ENCODE measurements around the gene NOCT. TPM values are rescaled to one million over a fixed set of nuclear protein-coding genes. Genes with fewer than 3 reads are reported as not detected.

The NOCT gene
- total RNA-seq, 1 experiment from 2014 or later, result 20.4 TPM

GRCh38 chr4:139036885-139037284 lies 21.3 kb downstream of the NOCT start:
- Histone ChIP-seq H3K79me2 (ENCODE audit: insufficient read depth, low read length) (peaks cover 99% of the 10 kb centered on the region), H3K4me2 (ENCODE audit: low read length) (no peak overlapping the region), H3K4me3 (replicated peaks in 1 of 2; ENCODE audit: low read depth in 1 of 2, low read length in 2 of 2) (no peak overlapping the region), H3K9ac (ENCODE audit: low read length) (no peak overlapping the region), H3K36me3 (ENCODE audit: control insufficient read depth in 1 of 2, insufficient read depth in 2 of 2, low read length in 2 of 2) (peaks cover 0 to 6% of the 10 kb centered on the region in 2 experiments; a peak in 1 of 4 replicates), H3K27ac (ENCODE audit: low read depth, low read length) (no peak overlapping the region), H3K9me3 (ENCODE audit: control insufficient read depth in 1 of 2, insufficient read depth in 1 of 2, low read depth in 1 of 2, low read length in 2 of 2) (no peaks in the 10 kb centered on the region), H3K4me1 (ENCODE audit: control insufficient read depth in 1 of 2, insufficient read depth in 2 of 2, low read length in 2 of 2) (no peaks in the 10 kb centered on the region), H4K20me1 (ENCODE audit: insufficient read depth) (peaks cover 11% of the 10 kb centered on the region; the same call in 1 of the 2 replicates), H2AFZ (ENCODE audit: low read depth, low read length, poor library complexity, severe bottlenecking) (no peak overlapping the region), H3K27me3 (ENCODE audit: insufficient read depth, low read length) (no peaks in the 10 kb centered on the region), H3K9me2 (ENCODE audit: insufficient read depth) (no peaks in the 10 kb centered on the region)
- ChIA-PET POLR2A (no interaction called here), CTCF (no interaction called here), RAD21 (ENCODE audit: low non-redundant PET in 1 of 2, low total read pairs in 2 of 2, uncharacterized antibody in 2 of 2, unreplicated experiment in 2 of 2) (no interaction called here)
- no TSS peak for BruUV-seq (replicated peaks)
- ATAC-seq (no peak), DNase-seq (ENCODE audit: low read depth, low spot score) (no peak)
- intact Hi-C loops (cut with micrococcal nuclease), result loop anchor here (10.0 kb wide), 2 partner anchors 498 to 608 kb away; no protein-coding TSS in a partner anchor
- TF ChIP-seq RAD21 (IDR thresholded peaks at IDR 0.05; ENCODE audit: low read depth), result no peak
- no peak for TF ChIP-seq POLR2AphosphoS5 (IDR thresholded peaks at IDR 0.05; ENCODE audit: low read depth, low read length)

DNA sequence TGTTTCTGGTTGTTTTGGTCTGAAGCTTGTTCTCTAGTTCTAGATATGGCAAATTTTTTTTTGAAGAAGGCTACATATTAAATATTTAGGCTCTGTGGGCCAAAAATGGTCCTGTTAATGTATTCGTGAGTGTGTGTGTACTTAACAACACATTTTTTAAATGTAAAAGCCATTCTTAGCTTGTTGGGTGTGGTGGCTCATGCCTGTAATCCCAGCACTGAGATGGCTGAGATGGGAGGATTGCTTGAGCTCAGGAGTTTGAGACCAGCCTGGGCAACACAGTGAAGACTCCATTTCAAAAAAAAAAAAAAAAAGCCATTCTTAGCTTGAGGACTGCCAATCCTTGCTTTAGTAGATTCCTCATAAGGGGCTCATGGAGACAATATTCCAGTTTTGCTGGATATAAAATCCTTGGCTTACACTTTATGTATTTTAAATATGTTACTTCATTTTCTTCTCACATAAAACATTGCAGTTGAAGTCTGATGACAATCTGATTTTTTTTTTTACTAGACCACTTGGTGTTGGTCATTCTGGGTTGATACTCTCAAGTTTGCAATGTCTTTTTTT lies 23.4 kb downstream of the NOCT start:
- no peak overlapping the region for H2AFZ ChIP-seq (ENCODE audit: low read depth, low read length, poor library complexity, severe bottlenecking)
- H3K79me2 ChIP-seq (ENCODE audit: insufficient read depth, low read length), result peaks cover 93% of the 10 kb centered on the region
- no peak overlapping the region for H3K9ac ChIP-seq (ENCODE audit: low read length)
- no peaks in the 10 kb centered on the region for H3K4me1 ChIP-seq (ENCODE audit: control insufficient read depth in 1 of 2, insufficient read depth in 2 of 2, low read length in 2 of 2)
- H3K4me3 ChIP-seq (replicated peaks in 1 of 2; ENCODE audit: low read depth in 1 of 2, low read length in 2 of 2), result no peak overlapping the region
- ChIA-PET CTCF (interaction anchor here (1.1 kb wide), 1 partner anchor 8 kb away, joined by 6 read pairs; no protein-coding TSS in a partner anchor), RAD21 (ENCODE audit: low non-redundant PET in 1 of 2, low total read pairs in 2 of 2, uncharacterized antibody in 2 of 2, unreplicated experiment in 2 of 2) (no interaction called here), POLR2A (no interaction called here)
- ATAC-seq (no peak), DNase-seq (ENCODE audit: low read depth, low spot score) (no peak)
- H3K36me3 ChIP-seq (ENCODE audit: control insufficient read depth in 1 of 2, insufficient read depth in 2 of 2, low read length in 2 of 2), result peaks cover 0 to 11% of the 10 kb centered on the region in 2 experiments; a peak in 1 of 4 replicates
- H3K9me3 ChIP-seq (ENCODE audit: control insufficient read depth in 1 of 2, insufficient read depth in 1 of 2, low read depth in 1 of 2, low read length in 2 of 2), result no peaks in the 10 kb centered on the region
- no TSS peak for BruUV-seq (replicated peaks)
- no peak overlapping the region for H3K27ac ChIP-seq (ENCODE audit: low read depth, low read length)
- no peak overlapping the region for H3K4me2 ChIP-seq (ENCODE audit: low read length)
- peaks cover 10% of the 10 kb centered on the region; the same call in 1 of the 2 replicates for H4K20me1 ChIP-seq (ENCODE audit: insufficient read depth)
- intact Hi-C loops (cut with micrococcal nuclease), result loop anchor here (10.0 kb wide), 2 partner anchors 496 to 606 kb away; no protein-coding TSS in a partner anchor
- H3K27me3 ChIP-seq (ENCODE audit: insufficient read depth, low read length), result no peaks in the 10 kb centered on the region
- TF ChIP-seq YY1 (IDR thresholded peaks at IDR 0.05; ENCODE audit: extremely low read depth, insufficient replicate concordance, low read depth, low read length) (no peak), SP1 (IDR thresholded peaks at IDR 0.05; ENCODE audit: low read depth) (no peak), SRF (IDR thresholded peaks at IDR 0.05; ENCODE audit: low read depth) (no peak), TCF7L2 (IDR thresholded peaks at IDR 0.05; ENCODE audit: borderline replicate concordance, extremely low read depth, insufficient read depth, insufficient read length) (no peak), POLR2AphosphoS5 (IDR thresholded peaks at IDR 0.05; ENCODE audit: low read depth, low read length) (no peak), ZFX (IDR thresholded peaks at IDR 0.05) (no peak), EZH2phosphoT487 (IDR thresholded peaks at IDR 0.05; ENCODE audit: borderline replicate concordance) (no peak), CEBPB (IDR thresholded peaks at IDR 0.05; ENCODE audit: low read depth) (no peak)
- TF ChIP-seq, protein P1, sequence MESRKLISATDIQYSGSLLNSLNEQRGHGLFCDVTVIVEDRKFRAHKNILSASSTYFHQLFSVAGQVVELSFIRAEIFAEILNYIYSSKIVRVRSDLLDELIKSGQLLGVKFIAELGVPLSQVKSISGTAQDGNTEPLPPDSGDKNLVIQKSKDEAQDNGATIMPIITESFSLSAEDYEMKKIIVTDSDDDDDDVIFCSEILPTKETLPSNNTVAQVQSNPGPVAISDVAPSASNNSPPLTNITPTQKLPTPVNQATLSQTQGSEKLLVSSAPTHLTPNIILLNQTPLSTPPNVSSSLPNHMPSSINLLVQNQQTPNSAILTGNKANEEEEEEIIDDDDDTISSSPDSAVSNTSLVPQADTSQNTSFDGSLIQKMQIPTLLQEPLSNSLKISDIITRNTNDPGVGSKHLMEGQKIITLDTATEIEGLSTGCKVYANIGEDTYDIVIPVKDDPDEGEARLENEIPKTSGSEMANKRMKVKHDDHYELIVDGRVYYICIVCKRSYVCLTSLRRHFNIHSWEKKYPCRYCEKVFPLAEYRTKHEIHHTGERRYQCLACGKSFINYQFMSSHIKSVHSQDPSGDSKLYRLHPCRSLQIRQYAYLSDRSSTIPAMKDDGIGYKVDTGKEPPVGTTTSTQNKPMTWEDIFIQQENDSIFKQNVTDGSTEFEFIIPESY (IDR thresholded peaks at IDR 0.05; ENCODE audit: extremely low read depth, insufficient replicate concordance, low read length), result no peak
- TF ChIP-seq, protein P2, sequence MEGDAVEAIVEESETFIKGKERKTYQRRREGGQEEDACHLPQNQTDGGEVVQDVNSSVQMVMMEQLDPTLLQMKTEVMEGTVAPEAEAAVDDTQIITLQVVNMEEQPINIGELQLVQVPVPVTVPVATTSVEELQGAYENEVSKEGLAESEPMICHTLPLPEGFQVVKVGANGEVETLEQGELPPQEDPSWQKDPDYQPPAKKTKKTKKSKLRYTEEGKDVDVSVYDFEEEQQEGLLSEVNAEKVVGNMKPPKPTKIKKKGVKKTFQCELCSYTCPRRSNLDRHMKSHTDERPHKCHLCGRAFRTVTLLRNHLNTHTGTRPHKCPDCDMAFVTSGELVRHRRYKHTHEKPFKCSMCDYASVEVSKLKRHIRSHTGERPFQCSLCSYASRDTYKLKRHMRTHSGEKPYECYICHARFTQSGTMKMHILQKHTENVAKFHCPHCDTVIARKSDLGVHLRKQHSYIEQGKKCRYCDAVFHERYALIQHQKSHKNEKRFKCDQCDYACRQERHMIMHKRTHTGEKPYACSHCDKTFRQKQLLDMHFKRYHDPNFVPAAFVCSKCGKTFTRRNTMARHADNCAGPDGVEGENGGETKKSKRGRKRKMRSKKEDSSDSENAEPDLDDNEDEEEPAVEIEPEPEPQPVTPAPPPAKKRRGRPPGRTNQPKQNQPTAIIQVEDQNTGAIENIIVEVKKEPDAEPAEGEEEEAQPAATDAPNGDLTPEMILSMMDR (IDR thresholded peaks at IDR 0.05 in 2 of 3, conservative IDR thresholded peaks at IDR 0.05 in 1 of 3; ENCODE audit: borderline replicate concordance in 1 of 3, insufficient read depth in 1 of 3, low read depth in 2 of 3, low read length in 2 of 3), result no peak
- no peaks in the 10 kb centered on the region for H3K9me2 ChIP-seq (ENCODE audit: insufficient read depth)

Data from HCT116 (cell line).